Measurements from ENCODE around the gene SMG9. TPM values are rescaled to one million over a fixed set of nuclear protein-coding genes. Genes with fewer than 3 reads are reported as not detected.
A peak's percentile ranks its signal among the peaks of the same experiment; 100 is the strongest.

SMG9 gene
- total and polyA plus RNA-seq, 2 experiments from 2014 or later = 54.1 to 59.5 TPM

DNA sequence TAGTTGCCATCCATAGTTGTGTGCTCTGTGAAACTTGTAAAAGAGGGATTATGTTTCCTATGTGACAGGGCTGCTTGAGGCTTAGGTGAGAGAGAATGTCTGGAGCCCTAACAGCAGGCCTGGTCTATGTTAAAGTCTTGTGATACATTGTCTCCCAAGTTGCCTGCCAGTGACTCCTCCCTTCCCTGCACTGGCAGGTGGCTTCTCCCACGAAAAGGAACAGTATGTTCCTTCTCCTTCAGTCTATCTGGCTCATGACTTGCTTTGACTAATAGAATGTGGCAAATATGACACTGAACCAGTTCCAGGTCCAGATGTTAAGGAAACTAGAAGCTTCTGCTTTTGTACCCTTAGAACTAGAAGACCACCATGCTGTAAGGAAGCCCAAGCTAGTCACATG, 31.9 kb upstream of the SMG9 start:
- no peak overlapping the region for H3K4me3 ChIP-seq
- H3K27me3 ChIP-seq = peaks cover 2% of the 10 kb centered on the region
- H3K27ac ChIP-seq = no peak overlapping the region
- H3K4me1 ChIP-seq (ENCODE audit: low read depth) = no peaks in the 10 kb centered on the region
- no peaks in the 10 kb centered on the region for H3K9me3 ChIP-seq (ENCODE audit: low read depth)
- TF ChIP-seq, protein P1, sequence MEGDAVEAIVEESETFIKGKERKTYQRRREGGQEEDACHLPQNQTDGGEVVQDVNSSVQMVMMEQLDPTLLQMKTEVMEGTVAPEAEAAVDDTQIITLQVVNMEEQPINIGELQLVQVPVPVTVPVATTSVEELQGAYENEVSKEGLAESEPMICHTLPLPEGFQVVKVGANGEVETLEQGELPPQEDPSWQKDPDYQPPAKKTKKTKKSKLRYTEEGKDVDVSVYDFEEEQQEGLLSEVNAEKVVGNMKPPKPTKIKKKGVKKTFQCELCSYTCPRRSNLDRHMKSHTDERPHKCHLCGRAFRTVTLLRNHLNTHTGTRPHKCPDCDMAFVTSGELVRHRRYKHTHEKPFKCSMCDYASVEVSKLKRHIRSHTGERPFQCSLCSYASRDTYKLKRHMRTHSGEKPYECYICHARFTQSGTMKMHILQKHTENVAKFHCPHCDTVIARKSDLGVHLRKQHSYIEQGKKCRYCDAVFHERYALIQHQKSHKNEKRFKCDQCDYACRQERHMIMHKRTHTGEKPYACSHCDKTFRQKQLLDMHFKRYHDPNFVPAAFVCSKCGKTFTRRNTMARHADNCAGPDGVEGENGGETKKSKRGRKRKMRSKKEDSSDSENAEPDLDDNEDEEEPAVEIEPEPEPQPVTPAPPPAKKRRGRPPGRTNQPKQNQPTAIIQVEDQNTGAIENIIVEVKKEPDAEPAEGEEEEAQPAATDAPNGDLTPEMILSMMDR (IDR thresholded peaks at IDR 0.05; ENCODE audit: low read depth, low read length) = no peak
- DNase-seq (ENCODE audit: low read depth in 1 of 2, low spot score in 1 of 2) = no peak
- H3K36me3 ChIP-seq = no peaks in the 10 kb centered on the region

DNA sequence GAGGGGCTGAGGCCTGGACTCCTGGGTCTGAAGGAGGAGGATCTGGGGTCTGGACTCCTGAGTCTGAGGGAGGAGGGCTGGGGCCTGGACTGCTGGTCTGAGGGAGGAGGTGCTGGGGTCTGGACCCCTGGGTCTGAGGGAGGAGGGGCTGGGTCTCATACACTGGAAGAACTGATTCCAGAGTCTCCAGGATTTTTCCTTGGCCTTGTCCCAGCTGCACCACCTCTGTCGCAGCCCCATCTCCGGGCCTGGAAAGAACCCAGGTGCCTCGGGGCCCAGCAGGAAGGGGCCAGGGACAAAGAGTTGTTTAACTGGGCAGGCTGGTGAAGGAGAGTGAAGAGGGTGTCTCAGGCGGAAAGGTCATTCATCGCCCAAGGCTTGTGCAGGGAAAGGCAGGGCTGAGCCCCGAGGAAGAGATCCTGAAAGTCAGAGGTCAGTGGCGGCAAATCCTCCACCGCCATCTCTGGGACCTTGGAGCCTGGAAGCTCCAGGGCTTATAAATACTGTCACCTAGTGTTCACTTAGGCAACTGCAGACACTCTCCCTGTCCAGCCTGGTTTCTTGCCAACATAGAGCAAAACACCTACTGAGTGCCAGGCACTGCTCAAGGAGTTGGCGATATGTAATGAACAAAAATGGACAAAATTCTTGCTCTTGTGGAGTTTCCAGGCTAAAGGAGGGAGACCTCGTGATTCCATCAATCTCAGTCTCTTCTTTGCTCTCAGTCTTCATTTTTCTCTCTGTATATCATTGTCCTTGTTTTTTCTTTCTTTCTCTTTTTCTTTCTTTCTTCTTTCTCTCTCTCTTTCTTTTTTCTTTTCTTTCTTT, 30.4 kb upstream of the SMG9 start:
- Histone ChIP-seq H3K4me3 (no peak overlapping the region), H3K27ac (no peak overlapping the region), H3K9me3 (ENCODE audit: low read depth) (no peaks in the 10 kb centered on the region), H3K27me3 (peaks cover 3% of the 10 kb centered on the region), H3K36me3 (no peaks in the 10 kb centered on the region), H3K4me1 (ENCODE audit: low read depth) (no peaks in the 10 kb centered on the region)
- TF ChIP-seq, protein P1 (IDR thresholded peaks at IDR 0.05; ENCODE audit: low read depth, low read length) = peak; percentile 99
- DNase-seq (ENCODE audit: low read depth in 1 of 2, low spot score in 1 of 2) = peak; percentile 72 to 75

DNA sequence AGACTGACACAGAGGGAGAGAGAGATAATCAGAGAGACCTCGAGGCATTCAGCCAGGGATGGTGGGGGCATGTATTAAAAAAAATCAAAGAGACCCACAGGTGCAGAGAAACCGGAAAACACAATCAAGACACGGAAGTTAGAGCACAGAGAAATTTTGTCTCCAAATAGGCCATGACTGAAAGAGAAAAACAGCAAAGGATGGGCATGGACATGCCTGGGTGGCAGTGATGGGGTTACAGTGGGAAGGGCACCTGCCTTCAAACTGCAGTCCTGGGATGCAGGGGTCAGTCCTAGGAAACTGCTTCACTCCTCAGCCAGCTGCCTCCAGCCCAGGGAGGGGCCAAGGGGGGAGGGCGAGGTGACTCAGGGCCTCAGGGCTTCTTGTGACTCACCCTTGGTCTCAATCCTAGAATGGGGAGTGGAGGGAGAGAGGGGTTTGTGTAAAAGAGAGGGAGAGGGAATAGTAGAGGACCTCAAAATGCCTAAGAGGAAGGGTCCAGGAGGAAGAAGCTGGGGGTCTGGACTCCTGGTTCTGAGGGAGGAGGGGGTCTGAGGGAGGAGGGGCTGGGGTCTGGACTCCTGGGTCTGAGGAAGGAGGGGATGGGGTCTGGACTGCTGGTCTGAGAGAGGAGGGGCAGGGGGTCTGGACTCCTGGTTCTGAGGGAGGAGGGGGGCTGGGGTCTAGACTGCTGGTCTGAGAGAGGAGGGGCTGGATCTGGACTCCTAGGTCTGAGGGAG, 29.6 kb upstream of the SMG9 start:
- Histone ChIP-seq H3K36me3 (no peaks in the 10 kb centered on the region), H3K9me3 (ENCODE audit: low read depth) (no peaks in the 10 kb centered on the region), H3K4me3 (no peak overlapping the region), H3K4me1 (ENCODE audit: low read depth) (no peaks in the 10 kb centered on the region), H3K27me3 (peaks cover 3% of the 10 kb centered on the region), H3K27ac (no peak overlapping the region)
- peak in 1 of 2 donors; percentile 72 for DNase-seq (ENCODE audit: low read depth in 1 of 2, low spot score in 1 of 2)
- TF ChIP-seq, protein P1 (IDR thresholded peaks at IDR 0.05; ENCODE audit: low read depth, low read length) = no peak

DNA sequence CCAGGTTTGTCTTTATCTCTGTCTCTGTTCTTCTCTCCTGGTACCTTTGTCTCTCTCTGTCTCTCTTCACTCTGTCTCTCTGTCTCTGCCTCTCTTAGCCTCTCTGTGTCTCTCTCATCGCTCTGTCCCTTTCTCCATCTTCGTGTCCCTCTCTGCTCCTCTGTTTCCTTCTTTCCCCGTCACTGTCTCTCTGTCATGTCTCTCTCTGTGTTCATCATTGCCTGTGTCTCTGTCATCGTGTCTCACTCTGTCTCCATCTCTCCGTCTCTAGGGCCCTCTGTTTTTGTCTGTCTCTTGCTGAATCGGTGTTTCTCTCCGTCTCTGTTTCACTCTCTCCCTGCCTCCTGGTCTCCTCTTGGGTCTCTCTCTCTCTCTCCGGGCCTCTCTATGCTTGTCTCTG, 28.9 kb upstream of the SMG9 start:
- no peak overlapping the region for H3K27ac ChIP-seq
- H3K4me1 ChIP-seq (ENCODE audit: low read depth) = no peaks in the 10 kb centered on the region
- no peaks in the 10 kb centered on the region for H3K9me3 ChIP-seq (ENCODE audit: low read depth)
- no peak overlapping the region for H3K4me3 ChIP-seq
- H3K27me3 ChIP-seq = peaks cover 6% of the 10 kb centered on the region
- no peak for DNase-seq (ENCODE audit: low read depth in 1 of 2, low spot score in 1 of 2)
- no peaks in the 10 kb centered on the region for H3K36me3 ChIP-seq
- TF ChIP-seq, protein P1 (IDR thresholded peaks at IDR 0.05; ENCODE audit: low read depth, low read length) = no peak

DNA sequence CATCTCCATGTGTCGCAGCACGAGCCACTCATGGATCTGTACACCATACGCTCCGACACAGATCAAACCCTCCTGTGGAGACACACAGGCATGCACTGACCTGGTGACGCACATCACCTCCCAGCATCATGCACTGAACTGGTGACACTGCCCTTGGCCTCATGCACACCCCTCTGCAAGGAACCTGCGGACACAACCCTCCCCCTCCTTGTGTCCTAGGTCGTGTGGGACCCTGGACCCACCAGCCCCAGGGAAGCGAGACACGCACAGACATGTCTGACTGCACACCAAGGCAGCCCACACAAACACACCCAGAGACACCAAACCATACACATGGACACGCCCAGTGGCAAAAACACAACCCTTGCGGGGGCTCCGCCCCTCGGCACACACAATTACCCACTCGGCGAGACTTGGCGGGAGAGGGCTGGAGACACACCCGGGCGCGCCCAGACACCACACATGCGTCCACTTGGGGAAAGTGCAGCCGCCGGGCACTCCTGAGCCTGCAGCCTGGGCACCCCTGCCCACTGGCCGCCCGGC, 28.0 kb upstream of the SMG9 start:
- no peaks in the 10 kb centered on the region for H3K36me3 ChIP-seq
- peaks cover 10% of the 10 kb centered on the region for H3K27me3 ChIP-seq
- no peak overlapping the region for H3K27ac ChIP-seq
- DNase-seq (ENCODE audit: low read depth in 1 of 2, low spot score in 1 of 2) = no peak
- H3K9me3 ChIP-seq (ENCODE audit: low read depth) = no peaks in the 10 kb centered on the region
- H3K4me1 ChIP-seq (ENCODE audit: low read depth) = no peaks in the 10 kb centered on the region
- TF ChIP-seq, protein P1 (IDR thresholded peaks at IDR 0.05; ENCODE audit: low read depth, low read length) = no peak
- no peak overlapping the region for H3K4me3 ChIP-seq
